OCI-LY1 (cell line): ENCODE measurements around the gene CRYGA.

Experiments
- H2AFZ ChIP-seq: fragments of 200-600 bp; sonication (generic), shearing (Covaris generic); 2 replicates; pipeline ENCODE4 v1.6.0; 2014; ENCODE audit warnings: antibody characterized with exemption, mild to moderate bottlenecking, low read length
- H3F3A ChIP-seq: fragments of 200-600 bp; sonication (generic), shearing (Covaris generic); 2 replicates; pipeline ENCODE4 v1.6.0; 2014; ENCODE audit warnings: mild to moderate bottlenecking, antibody characterized with exemption, low read length, moderate library complexity; ENCODE audit not compliant: insufficient read depth
- H3K27ac ChIP-seq: fragments of 200-600 bp; sonication (generic); 2 replicates; pipeline ENCODE4 v1.5.1; 2014; ENCODE audit warnings: low read length, mixed run types, mild to moderate bottlenecking, low read depth; ENCODE audit not compliant: poor library complexity, severe bottlenecking
- H3K27me3 ChIP-seq: fragments of 200-600 bp; sonication (generic); 2 replicates; pipeline ENCODE4 v1.6.0; 2014; ENCODE audit warnings: antibody characterized with exemption, mild to moderate bottlenecking, low read length, moderate library complexity; ENCODE audit not compliant: insufficient read depth
- H3K36me3 ChIP-seq: fragments of 200-600 bp; sonication (generic); 2 replicates; pipeline ENCODE4 v1.6.1; 2014; ENCODE audit warnings: mild to moderate bottlenecking, antibody characterized with exemption, low read length, moderate library complexity, mixed read lengths; ENCODE audit not compliant: insufficient read depth
- H3K4me1 ChIP-seq: fragments of 200-600 bp; sonication (generic); 2 replicates; pipeline ENCODE4 v1.5.1; 2014; ENCODE audit warnings: mild to moderate bottlenecking, low read length, moderate library complexity; ENCODE audit not compliant: insufficient read depth, severe bottlenecking
- H3K4me2 ChIP-seq: fragments of 200-600 bp; sonication (generic), shearing (Covaris generic); 2 replicates; pipeline ENCODE4 v1.6.1; 2014; ENCODE audit warnings: low read length
- H3K4me3 ChIP-seq: fragments of 200-600 bp; sonication (generic); 2 replicates; pipeline ENCODE4 v1.5.1; 2014; ENCODE audit warnings: low read length, low read depth, mild to moderate bottlenecking, mixed read lengths; ENCODE audit not compliant: poor library complexity, severe bottlenecking
- H3K79me2 ChIP-seq: fragments of 200-600 bp; shearing (Covaris generic); 2 replicates; pipeline ENCODE4 v1.6.1; 2016; ENCODE audit warnings: mixed run types, low read length, mixed read lengths; ENCODE audit not compliant: insufficient read depth
- H3K9ac ChIP-seq: fragments of 200-600 bp; sonication (generic), shearing (Covaris generic); 2 replicates; pipeline ENCODE4 v1.6.1; 2014; ENCODE audit warnings: mild to moderate bottlenecking, low read length, mixed read lengths
- H3K9me2 ChIP-seq: fragments of 200-600 bp; sonication (generic), shearing (Covaris generic); 2 replicates; pipeline ENCODE4 v1.6.1; 2014; ENCODE audit warnings: low read depth, mild to moderate bottlenecking, low read length, mixed read lengths
- H3K9me3 ChIP-seq: fragments of 200-600 bp; shearing (Covaris generic); 2 replicates; pipeline ENCODE4 v1.6.1; 2014; ENCODE audit warnings: low read length, mixed read lengths
- H4K20me1 ChIP-seq: fragments of 200-600 bp; sonication (generic), shearing (Covaris generic); 2 replicates; pipeline ENCODE4 v1.6.0; 2016; ENCODE audit warnings: mild to moderate bottlenecking, low read length; ENCODE audit not compliant: insufficient read depth
- CTCF ChIP-seq: fragments of 200-600 bp; sonication (generic), shearing (Covaris generic); IDR thresholded peaks from 2 replicates; pipeline ENCODE4 v1.5.1; 2017; ENCODE audit warnings: mild to moderate bottlenecking, antibody characterized with exemption, low read length, moderate library complexity, mixed read lengths
- EZH2 ChIP-seq: fragments of 200-600 bp; sonication (generic), shearing (Covaris generic); IDR thresholded peaks from 2 replicates; pipeline ENCODE4 v1.8.0; 2017; ENCODE audit warnings: borderline replicate concordance, mixed run types, mild to moderate bottlenecking, antibody characterized with exemption, low read length, moderate library complexity, mixed read lengths

CRYGA gene

GRCh38 chr2:208172125-208172524, 8.7 kb upstream of the CRYGA start:
- TF ChIP-seq EZH2, result no peak
- TF ChIP-seq CTCF, result no peak
- H3K4me3 ChIP-seq, result no peak overlapping the region

GRCh38 chr2:208164951-208165755, 1.8 kb upstream of the CRYGA start:
- Histone ChIP-seq H3K9me3 (no peaks in the 10 kb centered on the region), H3K79me2 (no peaks in the 10 kb centered on the region), H3K9me2 (no peaks in the 10 kb centered on the region), H3K27ac (no peak overlapping the region), H4K20me1 (no peaks in the 10 kb centered on the region), H3K4me2 (no peak overlapping the region), H3F3A (no peaks in the 10 kb centered on the region), H2AFZ (no peak overlapping the region), H3K9ac (no peak overlapping the region), H3K4me3 (no peak overlapping the region), H3K4me1 (no peaks in the 10 kb centered on the region), H3K27me3 (no peaks in the 10 kb centered on the region), H3K36me3 (no peaks in the 10 kb centered on the region)
- no peak for TF ChIP-seq CTCF
- TF ChIP-seq EZH2, result no peak

More at GRCh38 chr2:208172125-208172524, 8.7 kb upstream of the CRYGA start:
- no peaks in the 10 kb centered on the region for H3K9me3 ChIP-seq
- H4K20me1 ChIP-seq, result no peaks in the 10 kb centered on the region
- no peak overlapping the region for H3K27ac ChIP-seq
- no peak overlapping the region for H2AFZ ChIP-seq
- H3K79me2 ChIP-seq, result no peaks in the 10 kb centered on the region
- no peaks in the 10 kb centered on the region for H3K27me3 ChIP-seq
- H3K4me1 ChIP-seq, result no peaks in the 10 kb centered on the region
- no peak overlapping the region for H3K9ac ChIP-seq
- no peak overlapping the region for H3K4me2 ChIP-seq
- H3K36me3 ChIP-seq, result no peaks in the 10 kb centered on the region
- no peaks in the 10 kb centered on the region for H3K9me2 ChIP-seq
- H3F3A ChIP-seq, result no peaks in the 10 kb centered on the region

GRCh38 chr2:208156439-208156838, 7.0 kb downstream of the CRYGA start:
- Histone ChIP-seq H3K79me2 (no peaks in the 10 kb centered on the region), H3K9me3 (no peaks in the 10 kb centered on the region), H4K20me1 (no peaks in the 10 kb centered on the region), H2AFZ (no peak overlapping the region), H3K4me1 (no peaks in the 10 kb centered on the region), H3K4me2 (no peak overlapping the region), H3K27me3 (no peaks in the 10 kb centered on the region), H3F3A (no peaks in the 10 kb centered on the region), H3K27ac (no peak overlapping the region), H3K36me3 (no peaks in the 10 kb centered on the region), H3K4me3 (no peak overlapping the region), H3K9ac (no peak overlapping the region), H3K9me2 (no peaks in the 10 kb centered on the region)
- TF ChIP-seq EZH2 (no peak), CTCF (no peak)
